GM12878 (cell line): Measurements from ENCODE around the gene PI4KB. TPM values are rescaled to one million over a fixed set of nuclear protein-coding genes. Genes with fewer than 3 reads are reported as not detected.

Experiments
- ATAC-seq: fragments of 200-7000 bp; cut with Tn5 transposase; 3 replicates; pipeline ENCODE4 v1.9.1; 2020; ENCODE audit warnings: mild to moderate bottlenecking, moderate library complexity
- BruUV-seq: library from RNA; stranded (reverse); fragments of 400-500 nt; replicated peaks from 2 replicates; lab custom pipeline; 2021; lab: Mats Ljungman, UMichigan
- CTCF ChIA-PET: fragments of 300-600 bp; sonication (Branson Sonifier 250); formaldehyde crosslinking; extraction: SDS; loops from one replicate; lab custom pipeline; 2021; ENCODE audit warnings: inconsistent platforms; lab: Yijun Ruan, JAX
- POLR2A ChIA-PET: fragments of 350-600 bp; formaldehyde crosslinking; extraction: SDS; loops from one replicate; lab custom pipeline; 2021; ENCODE audit warnings: inconsistent platforms; lab: Charles Lee
- RAD21 ChIA-PET: fragments of 300-600 bp; sonication (Branson Sonifier 250); formaldehyde crosslinking; loops from one replicate; lab custom pipeline; 2023; ENCODE audit warnings: antibody characterized with exemption; ENCODE audit not compliant: unreplicated experiment; lab: Charles Lee
- SMC1A ChIA-PET: fragments of 300-600 bp; sonication (Branson Sonifier 250); formaldehyde crosslinking; loops from one replicate; lab custom pipeline; 2023; ENCODE audit not compliant: unreplicated experiment, uncharacterized antibody; lab: Charles Lee
- DNase-seq: peaks from one replicate; pipeline ENCODE4 v3.0.0-alpha.2; 2011; ENCODE audit warnings: low read depth, low spot score
- FAIRE-seq: peaks from 3 replicates; lab custom pipeline; 2011; peaks lifted over from hg19 to GRCh38; lab: Jason Lieb, UNC
- H2AFZ ChIP-seq: 2 replicates; pipeline ENCODE4 v1.6.0; 2011; ENCODE audit warnings: low read depth, low read length, control low read depth; ENCODE audit not compliant: control insufficient read depth
- H3K27ac ChIP-seq: 2 replicates; pipeline ENCODE4 v1.5.1; 2011; ENCODE audit warnings: control low read depth; ENCODE audit not compliant: control insufficient read depth, insufficient read depth
- H3K27me3 ChIP-seq, 2 experiments: replicated peaks in 1 of 2; 2 replicates each; pipeline versions ENCODE4 v1.6.0 to v1.6.1; 2011; ENCODE audit warnings: low read length in 1 of 2; ENCODE audit not compliant: control insufficient read depth in 2 of 2, insufficient read depth in 2 of 2
- H3K36me3 ChIP-seq, 2 experiments: 2 replicates each; pipeline ENCODE4 v1.5.1; 2011; ENCODE audit warnings: low read length in 1 of 2; ENCODE audit not compliant: control insufficient read depth in 2 of 2, insufficient read depth in 2 of 2
- H3K4me1 ChIP-seq: 2 replicates; pipeline ENCODE4 v1.6.1; 2011; ENCODE audit warnings: mild to moderate bottlenecking, low read length, moderate library complexity, mixed read lengths; ENCODE audit not compliant: control insufficient read depth, insufficient read depth
- H3K4me2 ChIP-seq: 2 replicates; pipeline ENCODE4 v1.6.0; 2011; ENCODE audit warnings: control low read depth; ENCODE audit not compliant: control insufficient read depth, insufficient read depth
- H3K4me3 ChIP-seq: fragments of 200-600 bp; sonication (generic); 2 replicates; pipeline ENCODE4 v1.5.1; 2016
- H3K79me2 ChIP-seq: 2 replicates; pipeline ENCODE4 v1.6.0; 2011; ENCODE audit warnings: low read length; ENCODE audit not compliant: control insufficient read depth, insufficient read depth
- H3K9ac ChIP-seq: 2 replicates; pipeline ENCODE4 v1.8.0; 2011; ENCODE audit warnings: low read length, control low read depth, mixed read lengths; ENCODE audit not compliant: control insufficient read depth, insufficient read depth
- H3K9me3 ChIP-seq: replicated peaks from 3 replicates; pipeline ENCODE4 v1.5.1; 2011; ENCODE audit warnings: mild to moderate bottlenecking, low read length; ENCODE audit not compliant: control insufficient read depth, insufficient read depth
- H4K20me1 ChIP-seq: 2 replicates; pipeline ENCODE4 v1.6.0; 2011; ENCODE audit not compliant: control insufficient read depth, insufficient read depth
- BACH1 ChIP-seq: fragments of 450-650 bp; IDR thresholded peaks from 2 replicates; pipeline ENCODE4 v1.6.1; 2017; ENCODE audit warnings: mild to moderate bottlenecking, borderline replicate concordance
- BCL3 ChIP-seq: IDR thresholded peaks from 2 replicates; pipeline ENCODE4 v1.6.1; 2011; ENCODE audit warnings: borderline replicate concordance, low read depth, mild to moderate bottlenecking, moderate library complexity, low read length; ENCODE audit not compliant: insufficient read depth, poor library complexity, severe bottlenecking
- CUX1 ChIP-seq: IDR thresholded peaks from 2 replicates; pipeline ENCODE4 v1.6.1; 2012; ENCODE audit warnings: improper control_type of control experiment, low read depth, low read length; ENCODE audit not compliant: insufficient replicate concordance
- HSF1 ChIP-seq: fragments of 150-350 bp; IDR thresholded peaks from 2 replicates; pipeline ENCODE4 v1.6.1; 2014; ENCODE audit warnings: mild to moderate bottlenecking, low read depth, low read length
- JUND ChIP-seq: IDR thresholded peaks from 2 replicates; pipeline ENCODE4 v1.6.1; 2012; ENCODE audit warnings: low read depth, mild to moderate bottlenecking, low read length, improper control_type of control experiment, moderate library complexity
- MTA3 ChIP-seq: IDR thresholded peaks from 2 replicates; pipeline ENCODE4 v1.6.1; 2012; ENCODE audit warnings: low read length, inconsistent platforms, borderline replicate concordance
- NFIC ChIP-seq: IDR thresholded peaks from 2 replicates; pipeline ENCODE4 v1.6.1; 2012; ENCODE audit warnings: low read depth, mild to moderate bottlenecking, inconsistent platforms, low read length, moderate library complexity
- PAX5 ChIP-seq: IDR thresholded peaks from 2 replicates; pipeline ENCODE4 v1.6.1; 2011; ENCODE audit warnings: low read depth, low read length, borderline replicate concordance
- SREBF2 ChIP-seq: IDR thresholded peaks from 2 replicates; pipeline ENCODE4 v1.6.1; 2012; ENCODE audit warnings: mild to moderate bottlenecking, low read length
- USF1 ChIP-seq: IDR thresholded peaks from 2 replicates; pipeline ENCODE4 v1.6.1; 2011; ENCODE audit warnings: borderline replicate concordance, low read depth, mild to moderate bottlenecking, moderate library complexity, mixed read lengths, low read length; ENCODE audit not compliant: insufficient read depth; ENCODE audit errors: extremely low read length
- YY1 ChIP-seq: IDR thresholded peaks from 2 replicates; pipeline ENCODE4 v1.6.1; 2011; ENCODE audit warnings: low read depth, mild to moderate bottlenecking, low read length
- ZNF24 ChIP-seq: fragments of 450-650 bp; IDR thresholded peaks from 2 replicates; pipeline ENCODE4 v1.6.1; 2017; ENCODE audit warnings: antibody characterized with exemption, mild to moderate bottlenecking
- ZNF384 ChIP-seq: IDR thresholded peaks from 2 replicates; pipeline ENCODE4 v1.6.1; 2012; ENCODE audit warnings: low read depth, mild to moderate bottlenecking, low read length, improper control_type of control experiment, borderline replicate concordance
- WGBS: methylation state at CpG from one replicate; pipeline ENCODE4 v1.1.6; 2016; ENCODE audit warnings: low lambda C conversion rate; ENCODE audit not compliant: insufficient replicate concordance, insufficient coverage; ENCODE audit errors: missing lambda C conversion rate; 5-methylcytosine and 5-hydroxymethylcytosine counted together
- in situ Hi-C: fragments of 300-500 bp; cut with MboI; formaldehyde crosslinking; loops from 9 replicates; pipeline ENCODE4 v1.14.3; 2018; ENCODE audit warnings: mixed read lengths
- intact Hi-C: fragments of 100-400 bp; cut with micrococcal nuclease; formaldehyde crosslinking; loops from one replicate; pipeline ENCODE4 v1.14.2; 2022; ENCODE audit not compliant: unreplicated experiment
- polyA plus RNA-seq, 11 experiments: library from polyadenylated mRNA; depleted of rRNA in 4 of 11; unstranded in 6 of 11; stranded (reverse) in 5 of 11; fragments of >200 nt; fragmentation: Nextera tagmentation in 4 of 11; fragmentation: Illumina TruSeq in 1 of 11; extraction: Ambion mirVana in 4 of 11; extraction: Trizol in 1 of 11; gene quantifications; 1 replicate in 1 of 11; 2 replicates in 10 of 11; pipeline versions ENCODE4 v1.2.1 to v1.2.3, GENCODE V29; 2011 to 2016; ENCODE audit warnings: inconsistent platforms in 2 of 11, missing spikeins in 2 of 11, low read depth in 1 of 11
- total RNA-seq, 4 experiments: library from RNA; depleted of rRNA in 3 of 4; stranded (reverse); fragments of >200 nt in 3 of 4; fragmentation: Illumina TruSeq in 1 of 4; extraction: Trizol in 1 of 4; gene quantifications; 2 replicates each; pipeline versions ENCODE4 v1.2.1 to v1.2.3, GENCODE V29; 2013 to 2021

Gene PI4KB
- total and polyA plus RNA-seq, 10 of the 15 experiments (the other 5 are each of a cell fraction or from before 2014, with no cell fraction given), result 3.3 to 88.3 (median 51.7) TPM

GRCh38 chr1:151327223-151327902 lies at the start of gene PI4KB (continued):
- TF ChIP-seq NFIC, result no peak
- TF ChIP-seq JUND, result no peak
- TF ChIP-seq PAX5, result 0 out of 2 replicates have a peak, but pooled peaks have one; percentile 5
- TF ChIP-seq YY1, result peak; percentile 71
- no peak for TF ChIP-seq SREBF2
- TF ChIP-seq CUX1, result no peak

GRCh38 chr1:151373196-151373595 lies 46.0 kb upstream of the PI4KB start:
- H3K9ac ChIP-seq, result no peak overlapping the region
- ATAC-seq (no peak), DNase-seq (no peak), FAIRE-seq (no peak)
- in situ Hi-C loops, result no loop called here
- SMC1A ChIA-PET, result interaction anchor here (1.1 kb wide), 1 partner anchor 10 kb away, joined by 3 read pairs; no protein-coding TSS in a partner anchor
- CTCF ChIA-PET, result interaction anchor here (1.1 to 1.4 kb wide), 2 partner anchors 32 to 121 kb away, joined by 4 read pairs; no protein-coding TSS in a partner anchor
- POLR2A ChIA-PET, result no interaction called here
- H3K27ac ChIP-seq, result no peak overlapping the region
- no peak overlapping the region for H2AFZ ChIP-seq
- no peaks in the 10 kb centered on the region for H3K9me3 ChIP-seq
- BruUV-seq, result no TSS peak
- H3K4me1 ChIP-seq, result no peaks in the 10 kb centered on the region
- no peaks in the 10 kb centered on the region for H3K36me3 ChIP-seq
- H3K79me2 ChIP-seq, result no peaks in the 10 kb centered on the region
- intact Hi-C loops, result no loop called here
- H3K27me3 ChIP-seq, result no peaks in the 10 kb centered on the region
- TF ChIP-seq ZNF24, result no peak
- TF ChIP-seq MTA3, result no peak
- peak; percentile 34 for TF ChIP-seq BCL3
- no peak for TF ChIP-seq HSF1
- no peak for TF ChIP-seq BACH1
- TF ChIP-seq USF1, result no peak
- TF ChIP-seq ZNF384, result no peak
- H4K20me1 ChIP-seq, result no peaks in the 10 kb centered on the region
- RAD21 ChIA-PET, result no interaction called here
- H3K4me3 ChIP-seq, result no peak overlapping the region
- no peak overlapping the region for H3K4me2 ChIP-seq
- 57% methylated on average over 14 of the region's 14 CpGs for WGBS
